Duodenal mucosa (tissue), 2 donors: ENCODE measurements around the gene ZNF674.
A peak's percentile ranks its signal among the peaks of the same experiment; 100 is the strongest.

Experiments
- H3K27ac ChIP-seq: one replicate; pipeline ENCODE4 v1.7.0; 2013; ENCODE audit warnings: low read depth, low read length
- H3K27me3 ChIP-seq, 2 donors: one replicate each; pipeline ENCODE4 v1.7.0; 2013; ENCODE audit warnings: low read length in 2 of 2, control low read depth in 1 of 2; ENCODE audit not compliant: insufficient read depth in 2 of 2, control insufficient read depth in 1 of 2
- H3K36me3 ChIP-seq, 2 donors: one replicate each; pipeline ENCODE4 v1.7.0; 2013; ENCODE audit warnings: low read length in 2 of 2, control low read depth in 1 of 2; ENCODE audit not compliant: insufficient read depth in 2 of 2, control insufficient read depth in 1 of 2
- H3K4me1 ChIP-seq, 2 donors: one replicate each; pipeline ENCODE4 v1.7.0; 2013; ENCODE audit warnings: low read length in 2 of 2, control low read depth in 1 of 2; ENCODE audit not compliant: insufficient read depth in 2 of 2, control insufficient read depth in 1 of 2
- H3K4me3 ChIP-seq, 2 donors: one replicate each; pipeline ENCODE4 v1.7.0; 2013; ENCODE audit warnings: low read length in 2 of 2, low read depth in 1 of 2
- H3K9ac ChIP-seq, 2 donors: one replicate each; pipeline ENCODE4 v1.7.0; 2013; ENCODE audit warnings: low read length in 2 of 2, low read depth in 1 of 2
- H3K9me3 ChIP-seq, 2 donors: one replicate each; pipeline ENCODE4 v1.7.0; 2013; ENCODE audit warnings: low read length in 2 of 2, control low read depth in 1 of 2; ENCODE audit not compliant: control insufficient read depth in 1 of 2

Gene ZNF674

DNA sequence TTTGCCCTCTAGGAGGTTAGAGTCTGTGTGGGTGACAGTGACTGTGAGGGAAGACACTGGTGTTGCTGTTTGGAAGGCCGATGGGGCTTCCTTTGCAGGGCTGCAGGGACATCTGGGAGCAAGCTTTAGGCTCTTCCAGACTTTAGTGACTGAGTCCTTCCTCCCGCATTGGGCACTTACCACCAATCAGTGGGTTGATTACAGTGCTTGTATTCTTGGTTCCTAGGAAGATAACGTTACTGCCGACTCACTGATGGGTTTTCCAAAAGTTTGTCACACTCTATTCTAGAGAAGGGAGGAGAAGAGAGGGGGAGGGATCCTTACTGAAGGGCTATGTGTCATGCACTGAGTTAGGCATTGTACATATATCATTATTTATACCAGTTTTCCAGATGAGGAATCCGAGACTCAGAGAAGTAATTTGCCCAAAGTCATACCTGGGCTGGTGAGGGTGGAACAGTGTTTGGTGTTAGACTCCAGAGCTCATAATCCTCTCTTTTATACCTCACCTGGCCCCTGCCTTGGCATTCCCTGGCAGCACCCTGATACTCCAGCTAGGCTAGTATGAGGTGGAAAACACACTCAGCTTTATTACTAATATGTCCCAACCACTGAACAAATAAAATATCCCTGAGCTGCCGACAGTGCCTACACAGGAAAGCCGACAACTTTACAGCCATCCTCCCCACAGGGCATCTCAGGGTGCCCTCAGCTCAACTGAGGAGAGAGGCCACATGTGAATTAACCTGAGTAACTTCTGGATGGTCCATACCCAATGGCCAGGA, 32.2 kb upstream of the ZNF674 start:
- Histone ChIP-seq H3K36me3 (no peaks in the 10 kb centered on the region), H3K27me3 (no peaks in the 10 kb centered on the region), H3K9ac (no peak overlapping the region), H3K27ac (no peak overlapping the region), H3K4me1 (peaks cover 0 to 4% of the 10 kb centered on the region in 2 donors), H3K9me3 (no peaks in the 10 kb centered on the region), H3K4me3 (no peak overlapping the region)

DNA sequence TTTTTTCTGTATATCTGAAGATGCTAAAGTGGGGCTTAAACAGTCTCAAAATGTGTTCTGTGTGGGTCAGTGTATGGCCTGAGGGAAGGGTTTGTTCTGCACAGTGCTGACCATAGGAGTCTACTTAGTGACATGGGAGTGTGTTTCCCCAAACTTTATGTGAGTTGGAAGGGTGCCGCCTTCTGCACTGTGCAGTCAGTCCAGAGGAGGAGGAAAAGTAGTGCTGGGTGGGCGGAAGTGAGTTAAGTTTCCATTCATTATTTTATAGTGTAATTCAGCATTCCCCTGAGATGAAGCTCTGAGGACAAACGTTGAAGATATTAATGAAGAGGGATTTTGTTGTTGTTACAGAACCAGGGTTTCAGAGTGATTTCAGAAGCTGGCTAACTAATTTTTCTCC, 31.2 kb upstream of the ZNF674 start:
- Histone ChIP-seq H3K36me3 (no peaks in the 10 kb centered on the region), H3K9ac (no peak overlapping the region)

DNA sequence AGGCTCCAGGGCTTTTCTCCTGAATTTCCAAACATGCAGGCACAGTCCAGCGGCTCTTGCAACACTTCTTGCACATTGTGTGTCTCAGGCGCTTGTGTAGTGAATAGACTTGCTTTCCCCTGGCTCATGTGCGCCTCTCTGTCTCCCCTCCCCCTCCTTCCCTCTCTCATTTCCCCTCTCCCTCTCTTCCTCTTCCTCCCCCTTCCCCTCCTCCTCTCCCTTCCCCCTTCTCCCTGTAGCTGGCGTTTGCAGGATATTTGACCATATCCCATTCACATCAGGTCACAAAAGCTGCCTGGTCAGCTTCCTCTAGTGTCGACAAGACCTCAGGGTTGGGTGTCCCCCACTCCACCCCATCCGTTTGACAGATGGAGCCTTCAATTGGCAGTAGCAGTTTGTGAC, 30.8 kb upstream of the ZNF674 start:
- H3K27ac ChIP-seq, result no peak overlapping the region

More for the DNA sequence above, 31.2 kb upstream of the ZNF674 start:
- peaks cover 0 to 4% of the 10 kb centered on the region in 2 donors for H3K4me1 ChIP-seq
- no peak overlapping the region for H3K4me3 ChIP-seq
- no peak overlapping the region for H3K27ac ChIP-seq
- no peaks in the 10 kb centered on the region for H3K27me3 ChIP-seq
- H3K9me3 ChIP-seq, result no peaks in the 10 kb centered on the region

DNA sequence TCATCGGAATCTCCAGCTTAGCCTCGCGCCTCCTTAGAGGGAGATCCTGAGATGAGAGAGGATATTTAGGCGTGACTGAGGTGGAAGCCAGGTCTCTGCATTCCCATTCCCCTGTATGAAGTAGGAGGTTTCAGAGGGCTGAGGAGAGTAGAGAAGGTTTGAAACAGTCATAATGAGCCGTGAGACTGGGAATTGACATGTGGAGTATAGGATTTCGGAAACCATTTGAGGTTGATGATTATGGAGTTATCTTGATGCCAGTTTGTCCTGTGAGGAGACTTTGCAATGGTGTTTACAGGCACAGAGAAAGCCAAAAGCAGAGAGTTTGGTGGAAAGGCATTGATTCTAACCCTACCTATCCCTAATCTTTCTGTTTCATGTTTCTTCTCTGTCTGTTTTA, 30.4 kb upstream of the ZNF674 start:
- no peaks in the 10 kb centered on the region for H3K27me3 ChIP-seq
- H3K9ac ChIP-seq, result no peak overlapping the region
- peaks cover 0 to 4% of the 10 kb centered on the region in 2 donors for H3K4me1 ChIP-seq

More for the DNA sequence above, 30.8 kb upstream of the ZNF674 start:
- Histone ChIP-seq H3K4me1 (peaks cover 0 to 4% of the 10 kb centered on the region in 2 donors), H3K9me3 (no peaks in the 10 kb centered on the region), H3K9ac (no peak overlapping the region), H3K4me3 (peak overlapping the region in 1 of 2 donors; percentile 68), H3K36me3 (no peaks in the 10 kb centered on the region), H3K27me3 (no peaks in the 10 kb centered on the region)

DNA sequence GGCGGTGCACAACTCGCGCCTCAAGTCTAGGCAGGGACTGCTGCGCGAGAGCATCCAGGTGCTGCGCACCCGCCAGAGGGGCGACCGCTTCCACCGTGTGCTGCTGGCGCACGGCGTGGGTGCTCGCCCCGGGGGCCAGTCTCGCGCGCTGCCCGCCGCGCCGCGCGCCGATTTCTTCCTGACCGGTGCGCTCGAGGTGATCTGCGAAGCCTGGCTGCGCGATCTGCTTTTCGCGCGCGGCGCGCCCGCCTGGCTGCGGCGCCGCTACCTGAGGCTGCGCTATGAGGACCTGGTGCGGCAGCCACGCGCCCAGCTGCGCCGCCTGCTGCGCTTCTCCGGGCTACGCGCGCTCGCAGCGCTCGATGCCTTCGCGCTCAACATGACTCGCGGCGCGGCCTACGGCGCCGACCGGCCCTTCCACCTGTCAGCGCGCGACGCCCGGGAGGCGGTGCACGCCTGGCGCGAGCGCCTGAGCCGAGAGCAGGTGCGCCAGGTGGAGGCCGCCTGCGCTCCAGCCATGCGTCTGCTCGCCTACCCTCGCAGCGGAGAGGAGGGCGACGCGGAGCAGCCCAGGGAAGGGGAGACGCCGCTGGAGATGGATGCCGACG, 29.7 kb upstream of the ZNF674 start:
- Histone ChIP-seq H3K9ac (no peak overlapping the region), H3K9me3 (no peaks in the 10 kb centered on the region), H3K27me3 (no peaks in the 10 kb centered on the region), H3K27ac (no peak overlapping the region), H3K4me3 (peak overlapping the region; percentile 60 to 68), H3K4me1 (peaks cover 0 to 4% of the 10 kb centered on the region in 2 donors), H3K36me3 (no peaks in the 10 kb centered on the region)

More for the DNA sequence above, 30.4 kb upstream of the ZNF674 start:
- Histone ChIP-seq H3K9me3 (no peaks in the 10 kb centered on the region), H3K36me3 (no peaks in the 10 kb centered on the region), H3K27ac (no peak overlapping the region), H3K4me3 (peak overlapping the region; percentile 60 to 68)

DNA sequence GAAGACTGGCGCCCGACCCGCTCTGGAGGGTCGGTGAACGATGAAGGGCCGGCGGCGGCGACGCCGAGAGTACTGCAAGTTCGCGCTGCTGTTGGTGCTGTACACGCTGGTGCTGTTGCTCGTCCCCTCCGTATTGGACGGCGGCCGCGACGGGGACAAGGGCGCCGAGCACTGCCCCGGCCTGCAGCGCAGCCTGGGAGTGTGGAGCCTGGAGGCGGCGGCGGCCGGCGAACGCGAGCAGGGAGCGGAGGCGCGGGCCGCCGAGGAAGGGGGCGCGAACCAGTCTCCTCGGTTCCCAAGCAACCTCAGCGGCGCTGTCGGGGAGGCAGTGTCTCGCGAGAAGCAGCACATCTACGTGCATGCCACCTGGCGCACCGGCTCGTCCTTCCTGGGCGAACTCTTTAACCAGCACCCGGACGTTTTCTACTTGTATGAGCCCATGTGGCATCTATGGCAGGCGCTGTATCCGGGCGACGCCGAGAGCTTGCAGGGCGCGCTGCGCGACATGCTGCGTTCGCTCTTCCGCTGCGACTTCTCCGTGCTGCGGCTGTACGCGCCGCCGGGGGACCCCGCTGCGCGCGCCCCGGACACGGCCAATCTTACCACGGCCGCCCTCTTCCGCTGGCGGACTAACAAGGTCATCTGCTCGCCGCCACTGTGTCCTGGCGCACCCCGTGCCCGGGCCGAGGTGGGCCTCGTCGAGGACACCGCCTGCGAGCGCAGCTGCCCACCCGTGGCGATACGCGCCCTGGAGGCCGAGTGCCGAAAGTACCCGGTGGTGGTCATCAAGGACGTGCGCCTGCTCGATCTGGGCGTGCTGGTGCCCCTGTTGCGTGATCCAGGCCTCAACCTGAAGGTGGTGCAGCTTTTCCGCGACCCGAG, 28.9 kb upstream of the ZNF674 start:
- H3K4me1 ChIP-seq, result peaks cover 0 to 4% of the 10 kb centered on the region in 2 donors
- peak overlapping the region; percentile 60 to 68 for H3K4me3 ChIP-seq
- H3K36me3 ChIP-seq, result no peaks in the 10 kb centered on the region
- no peaks in the 10 kb centered on the region for H3K27me3 ChIP-seq
- H3K9me3 ChIP-seq, result no peaks in the 10 kb centered on the region
- H3K9ac ChIP-seq, result no peak overlapping the region
- H3K27ac ChIP-seq, result no peak overlapping the region

DNA sequence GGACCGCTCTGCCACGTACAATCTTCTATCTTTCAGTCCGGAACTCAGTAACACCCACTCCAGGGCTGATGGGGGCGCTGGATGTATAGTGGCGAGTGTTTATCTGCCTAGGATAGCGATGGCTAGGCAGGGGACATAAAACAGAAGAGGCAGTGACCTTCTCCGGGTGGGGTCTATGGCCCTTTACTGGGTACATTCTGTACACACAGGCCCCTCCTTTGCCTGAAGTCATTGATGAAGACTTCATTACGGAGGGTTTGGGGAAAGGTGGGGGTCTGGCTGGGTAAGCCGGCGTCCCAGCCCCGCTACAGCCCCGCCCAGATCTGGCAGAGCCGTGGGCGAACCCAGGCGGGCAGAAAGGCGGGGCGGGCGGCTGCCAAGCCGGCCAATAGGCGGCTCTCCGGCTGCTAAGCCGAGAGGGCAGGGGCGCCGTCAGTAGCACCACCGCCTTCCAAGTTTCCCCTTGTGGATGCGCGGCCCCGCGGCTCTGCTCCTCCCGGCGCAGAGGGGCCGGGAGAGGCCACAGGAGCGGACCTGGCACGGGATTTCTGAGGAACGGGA, 28.2 kb upstream of the ZNF674 start, which contains the start of gene CHST7:
Gene CHST7 (plus strand): TSS at position 435 of the 561 bp plus-strand sequence. CDS start 167 bp downstream, outside the sequence.
- H3K36me3 ChIP-seq, result no peaks in the 10 kb centered on the region
- no peaks in the 10 kb centered on the region for H3K9me3 ChIP-seq
- H3K9ac ChIP-seq, result peak within 1 kb of the TSS in 1 of 2 donors; percentile 38
- H3K4me3 ChIP-seq, result peak within 1 kb of the TSS; percentile 60 to 68
- peak within 1 kb of the TSS; percentile 3 for H3K27ac ChIP-seq
- no peaks in the 10 kb centered on the region for H3K27me3 ChIP-seq
- peaks cover 0 to 4% of the 10 kb centered on the region in 2 donors for H3K4me1 ChIP-seq

DNA sequence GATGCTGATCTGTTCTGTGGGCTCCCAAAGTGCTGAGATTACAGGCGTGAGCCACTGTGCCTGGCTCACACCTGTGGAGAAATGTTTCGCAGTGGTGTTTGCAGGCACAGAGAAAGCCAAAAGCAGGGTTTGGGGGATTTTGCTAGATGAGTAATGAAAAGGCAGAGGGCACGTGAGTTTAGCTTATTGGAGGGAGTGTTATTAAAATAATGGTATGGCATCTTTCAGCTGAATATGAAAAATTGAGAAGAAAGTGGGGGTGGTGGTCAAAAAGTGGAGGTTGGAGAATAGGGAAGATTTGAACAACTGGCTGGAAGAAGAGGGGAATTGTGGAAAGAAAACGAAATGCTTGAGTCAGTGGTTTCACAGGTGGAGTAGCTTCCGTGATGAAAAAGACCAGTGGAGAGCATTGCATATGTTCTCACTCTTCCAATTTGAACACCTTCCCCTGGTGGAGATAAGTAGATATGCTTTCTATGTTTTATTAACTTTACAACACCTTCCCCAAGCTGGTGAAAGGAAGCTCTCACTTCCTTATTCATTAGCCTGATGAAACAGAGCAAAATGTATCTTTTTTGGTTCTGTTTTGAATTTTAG, 27.2 kb upstream of the ZNF674 start:
- H3K36me3 ChIP-seq, result no peaks in the 10 kb centered on the region
- peaks cover 0 to 4% of the 10 kb centered on the region in 2 donors for H3K4me1 ChIP-seq
- no peak overlapping the region for H3K4me3 ChIP-seq
- no peak overlapping the region for H3K9ac ChIP-seq
- no peaks in the 10 kb centered on the region for H3K9me3 ChIP-seq
- H3K27me3 ChIP-seq, result no peaks in the 10 kb centered on the region
- no peak overlapping the region for H3K27ac ChIP-seq

DNA sequence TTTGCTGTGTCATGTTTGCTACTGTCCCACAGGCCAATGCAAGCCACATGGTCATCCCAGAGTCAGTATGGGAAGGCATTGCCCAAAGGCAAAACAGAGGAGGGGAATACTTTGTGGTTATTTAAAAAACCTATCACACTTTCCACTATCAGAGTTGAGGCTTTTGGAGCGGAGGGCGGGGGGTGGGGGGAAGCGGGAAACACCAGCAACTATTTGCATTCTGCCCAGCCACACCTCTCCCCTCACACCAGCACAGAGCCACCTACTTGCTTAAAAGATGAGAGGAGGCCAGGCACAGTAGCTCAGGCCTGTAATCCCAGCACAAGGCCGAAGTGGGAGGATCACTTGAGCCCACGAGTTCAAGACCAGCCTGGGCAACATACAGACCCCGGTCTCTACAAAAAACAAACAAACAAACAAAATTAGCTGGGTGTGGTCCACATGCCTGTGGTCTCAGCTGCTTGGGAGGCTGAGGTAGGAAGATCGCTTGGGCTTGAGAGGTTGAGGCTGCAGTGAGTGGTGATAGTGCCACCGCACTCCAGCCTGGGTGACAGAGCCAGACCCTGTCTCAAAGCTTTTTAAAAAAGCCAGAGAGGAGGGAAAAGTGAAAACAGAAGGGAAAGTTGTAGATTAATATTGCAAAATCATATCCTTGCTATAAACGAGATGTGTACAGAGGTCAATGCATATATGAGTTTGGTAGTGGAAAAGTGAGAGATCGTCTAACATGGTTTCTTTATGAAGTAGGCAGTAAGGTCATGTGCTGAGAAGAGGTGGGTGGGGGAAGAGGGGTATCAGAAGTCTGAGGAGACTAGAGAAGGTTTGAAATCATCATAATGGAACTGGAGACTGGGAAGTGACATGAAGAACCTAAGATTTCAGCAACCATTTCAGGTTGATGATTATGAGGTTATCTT, 26.5 kb upstream of the ZNF674 start:
- Histone ChIP-seq H3K9me3 (no peaks in the 10 kb centered on the region), H3K27ac (no peak overlapping the region), H3K9ac (no peak overlapping the region), H3K4me1 (peaks cover 0 to 4% of the 10 kb centered on the region in 2 donors), H3K4me3 (no peak overlapping the region), H3K27me3 (no peaks in the 10 kb centered on the region), H3K36me3 (no peaks in the 10 kb centered on the region)
